WTC11 (cell line): ENCODE results near the gene UBE2J2. TPM values are rescaled to one million over a fixed set of nuclear protein-coding genes. Genes with fewer than 3 reads are reported as not detected.

ENCODE experiments used
- ATAC-seq: fragments of 200-7000 bp; cut with Tn5 transposase; 2 replicates; pipeline ENCODE4 v1.10.0; 2021; ENCODE audit warnings: mild to moderate bottlenecking, moderate library complexity
- CTCF ChIA-PET: fragments of 300-600 bp; sonication (Branson Sonifier 250); formaldehyde crosslinking; loops from one replicate; lab custom pipeline; 2021; ENCODE audit warnings: antibody characterized with exemption; lab: Charles Lee
- POLR2A ChIA-PET: fragments of 350-600 bp; sonication (Branson Sonifier 250); formaldehyde crosslinking; loops from one replicate; lab custom pipeline; 2021; ENCODE audit warnings: antibody characterized with exemption; lab: Charles Lee
- DNase-seq: peaks from one replicate; pipeline ENCODE4 v3.0.0; 2021; ENCODE audit warnings: low spot score
- H3K27ac Mint-ChIP-seq: 2 replicates; pipeline ENCODE4 v1.8.0; 2021; ENCODE audit warnings: mixed read lengths
- H3K27me3 Mint-ChIP-seq: 2 replicates; pipeline ENCODE4 v1.8.0; 2021; ENCODE audit warnings: low read depth, mild to moderate bottlenecking, moderate library complexity, mixed read lengths
- H3K36me3 Mint-ChIP-seq: 2 replicates; pipeline ENCODE4 v1.8.0; 2021; ENCODE audit warnings: mixed read lengths
- H3K4me1 Mint-ChIP-seq: 2 replicates; pipeline ENCODE4 v1.8.0; 2022; ENCODE audit warnings: mixed read lengths
- H3K4me3 Mint-ChIP-seq: 2 replicates; pipeline ENCODE4 v1.8.0; 2021; ENCODE audit warnings: mild to moderate bottlenecking, moderate library complexity, mixed read lengths
- H3K9me3 Mint-ChIP-seq: 2 replicates; pipeline ENCODE4 v1.8.0; 2021; ENCODE audit warnings: mixed read lengths
- AFF4 ChIP-seq: sonication (generic); formaldehyde crosslinking; IDR thresholded peaks from 2 replicates; pipeline ENCODE4 v1.8.1; 2023; ENCODE audit warnings: mild to moderate bottlenecking, missing genetic modification reagents, borderline replicate concordance
- E2F1 ChIP-seq: sonication (generic); formaldehyde crosslinking; IDR thresholded peaks from 2 replicates; pipeline ENCODE4 v1.8.0; 2022; ENCODE audit warnings: mild to moderate bottlenecking, missing genetic modification reagents
- E2F4 ChIP-seq: sonication (generic); formaldehyde crosslinking; IDR thresholded peaks from 2 replicates; pipeline ENCODE4 v1.8.1; 2022; ENCODE audit warnings: low read depth, mild to moderate bottlenecking, moderate library complexity, missing genetic modification reagents, borderline replicate concordance
- ESRRA ChIP-seq: sonication (generic); formaldehyde crosslinking; IDR thresholded peaks from 2 replicates; pipeline ENCODE4 v1.8.1; 2022; ENCODE audit warnings: mild to moderate bottlenecking, missing genetic modification reagents, borderline replicate concordance
- FOXK1 ChIP-seq: sonication (generic); formaldehyde crosslinking; IDR thresholded peaks from 2 replicates; pipeline ENCODE4 v1.8.0; 2022; ENCODE audit warnings: mild to moderate bottlenecking, moderate library complexity, missing genetic modification reagents
- GTF2I ChIP-seq: fragments of 250-450 bp; sonication (Bioruptor Pico); conservative IDR thresholded peaks from 2 replicates; pipeline ENCODE4 v1.4.0; 2021; ENCODE audit warnings: mild to moderate bottlenecking
- NR3C1 ChIP-seq: sonication (generic); formaldehyde crosslinking; conservative IDR thresholded peaks from 2 replicates; pipeline ENCODE4 v1.8.1; 2023; ENCODE audit warnings: low read depth, mild to moderate bottlenecking, missing genetic modification reagents
- SMAD4 ChIP-seq: sonication (generic); formaldehyde crosslinking; IDR thresholded peaks from 2 replicates; pipeline ENCODE4 v1.8.0; 2022; ENCODE audit warnings: mild to moderate bottlenecking, missing genetic modification reagents
- SOX15 ChIP-seq: fragments of 250-450 bp; sonication (Bioruptor Pico); IDR thresholded peaks from 2 replicates; pipeline ENCODE4 v1.9.0; 2021; ENCODE audit warnings: mild to moderate bottlenecking
- TEAD1 ChIP-seq: sonication (generic); formaldehyde crosslinking; IDR thresholded peaks from 2 replicates; pipeline ENCODE4 v1.8.0; 2022; ENCODE audit warnings: mild to moderate bottlenecking, missing genetic modification reagents
- ZNF232 ChIP-seq: sonication (generic); formaldehyde crosslinking; IDR thresholded peaks from 2 replicates; pipeline ENCODE4 v1.8.0; 2022; ENCODE audit warnings: mild to moderate bottlenecking, missing genetic modification reagents
- ZNF263 ChIP-seq: sonication (generic); formaldehyde crosslinking; IDR thresholded peaks from 2 replicates; pipeline ENCODE4 v1.8.1; 2022; ENCODE audit warnings: low read depth, mild to moderate bottlenecking, moderate library complexity, missing genetic modification reagents
- ZNF396 ChIP-seq: fragments of 250-450 bp; sonication (Bioruptor Pico); IDR thresholded peaks from 2 replicates; pipeline ENCODE4 v1.8.0; 2021; ENCODE audit warnings: mild to moderate bottlenecking, moderate library complexity, borderline replicate concordance
- ZNF671 ChIP-seq: fragments of 250-450 bp; sonication (Bioruptor Pico); IDR thresholded peaks from 2 replicates; pipeline ENCODE4 v1.8.0; 2021; ENCODE audit warnings: mild to moderate bottlenecking
- total RNA-seq: library from RNA; stranded (reverse); gene quantifications from 3 replicates; pipeline ENCODE4 v1.2.3, GENCODE V29; 2021
- TF ChIP-seq, protein P1 (sequence below): sonication (generic); formaldehyde crosslinking; IDR thresholded peaks from 2 replicates; pipeline ENCODE4 v1.8.1; 2023; ENCODE audit warnings: mild to moderate bottlenecking, missing genetic modification reagents
- TF ChIP-seq, protein P2 (sequence below): sonication (generic); formaldehyde crosslinking; IDR thresholded peaks from 2 replicates; pipeline ENCODE4 v1.8.1; 2022; ENCODE audit warnings: mild to moderate bottlenecking, moderate library complexity, missing genetic modification reagents

Gene UBE2J2
- total RNA-seq, 1 experiment from 2014 or later: 72.2 TPM

DNA sequence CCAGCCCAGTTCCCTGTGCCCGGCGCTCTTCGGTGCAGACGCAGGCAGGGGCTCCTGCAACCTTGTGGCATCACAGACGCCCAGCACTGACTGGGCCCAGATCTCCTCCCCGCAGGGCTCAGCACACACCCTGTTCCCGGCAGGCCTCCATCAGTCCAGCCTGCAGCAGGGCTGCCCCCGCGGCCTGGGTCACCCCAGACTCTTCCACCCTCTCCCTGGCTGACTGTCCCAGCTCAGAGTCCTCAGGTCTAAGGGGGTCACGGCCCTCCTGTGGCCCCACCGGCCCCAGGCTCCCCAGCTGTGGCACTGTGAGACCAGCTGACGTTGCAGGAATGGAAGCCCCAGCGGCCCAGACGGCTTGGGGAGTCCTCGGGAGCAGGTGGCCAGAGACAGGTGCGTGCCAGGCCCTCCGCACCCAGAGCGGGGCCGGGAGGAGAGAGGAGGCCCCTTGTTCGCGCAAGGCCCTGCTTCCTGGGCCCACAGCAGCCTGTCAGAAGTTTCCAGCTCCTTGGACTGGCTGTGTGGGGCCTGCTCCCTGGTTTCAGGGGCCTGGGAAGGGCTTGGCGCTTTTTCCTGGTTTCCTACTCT, 37.4 kb downstream of the UBE2J2 start:
- no peak overlapping the region for H3K27ac Mint-ChIP-seq
- CTCF ChIA-PET: interaction anchor here (0.8 to 2.3 kb wide), 4 partner anchors 11 to 115 kb away, joined by 3 to 9 read pairs (median 5); partner anchors contain the start of genes C1QTNF12 and UBE2J2
- ATAC-seq: no peak
- H3K9me3 Mint-ChIP-seq: peaks cover 3% of the 10 kb centered on the region; the same call in 1 of the 2 replicates
- no peak for DNase-seq
- H3K4me3 Mint-ChIP-seq: no peak overlapping the region
- H3K36me3 Mint-ChIP-seq: peaks cover 5% of the 10 kb centered on the region
- POLR2A ChIA-PET: no interaction called here
- no peaks in the 10 kb centered on the region for H3K27me3 Mint-ChIP-seq
- H3K4me1 Mint-ChIP-seq: peaks cover 3% of the 10 kb centered on the region
- TF ChIP-seq E2F1 (CRISPR knock-in tag): 0 out of 2 replicates have a peak, but pooled peaks have one; percentile 22
- no peak for TF ChIP-seq SOX15
- no peak for TF ChIP-seq AFF4 (CRISPR knock-in tag)
- TF ChIP-seq NR3C1 (CRISPR knock-in tag): no peak
- TF ChIP-seq ZNF671 (CRISPR knock-in tag): no peak
- TF ChIP-seq ZNF232 (CRISPR knock-in tag): no peak
- TF ChIP-seq ESRRA (CRISPR knock-in tag): 0 out of 2 replicates have a peak, but pooled peaks have one; percentile 10

- no peak for DNase-seq
- no peak overlapping the region for H3K4me3 Mint-ChIP-seq
- no peak for TF ChIP-seq FOXK1 (CRISPR knock-in tag)
- no peak for TF ChIP-seq SMAD4
- no peak for TF ChIP-seq E2F4
- TF ChIP-seq TEAD1: no peak
- TF ChIP-seq, protein P1, sequence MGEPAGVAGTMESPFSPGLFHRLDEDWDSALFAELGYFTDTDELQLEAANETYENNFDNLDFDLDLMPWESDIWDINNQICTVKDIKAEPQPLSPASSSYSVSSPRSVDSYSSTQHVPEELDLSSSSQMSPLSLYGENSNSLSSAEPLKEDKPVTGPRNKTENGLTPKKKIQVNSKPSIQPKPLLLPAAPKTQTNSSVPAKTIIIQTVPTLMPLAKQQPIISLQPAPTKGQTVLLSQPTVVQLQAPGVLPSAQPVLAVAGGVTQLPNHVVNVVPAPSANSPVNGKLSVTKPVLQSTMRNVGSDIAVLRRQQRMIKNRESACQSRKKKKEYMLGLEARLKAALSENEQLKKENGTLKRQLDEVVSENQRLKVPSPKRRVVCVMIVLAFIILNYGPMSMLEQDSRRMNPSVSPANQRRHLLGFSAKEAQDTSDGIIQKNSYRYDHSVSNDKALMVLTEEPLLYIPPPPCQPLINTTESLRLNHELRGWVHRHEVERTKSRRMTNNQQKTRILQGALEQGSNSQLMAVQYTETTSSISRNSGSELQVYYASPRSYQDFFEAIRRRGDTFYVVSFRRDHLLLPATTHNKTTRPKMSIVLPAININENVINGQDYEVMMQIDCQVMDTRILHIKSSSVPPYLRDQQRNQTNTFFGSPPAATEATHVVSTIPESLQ (CRISPR knock-in tag): no peak
- no peak for TF ChIP-seq GTF2I (CRISPR knock-in tag)
- no peak for TF ChIP-seq ZNF263 (CRISPR knock-in tag)
- TF ChIP-seq ZNF396 (CRISPR knock-in tag): no peak
- TF ChIP-seq, protein P2, sequence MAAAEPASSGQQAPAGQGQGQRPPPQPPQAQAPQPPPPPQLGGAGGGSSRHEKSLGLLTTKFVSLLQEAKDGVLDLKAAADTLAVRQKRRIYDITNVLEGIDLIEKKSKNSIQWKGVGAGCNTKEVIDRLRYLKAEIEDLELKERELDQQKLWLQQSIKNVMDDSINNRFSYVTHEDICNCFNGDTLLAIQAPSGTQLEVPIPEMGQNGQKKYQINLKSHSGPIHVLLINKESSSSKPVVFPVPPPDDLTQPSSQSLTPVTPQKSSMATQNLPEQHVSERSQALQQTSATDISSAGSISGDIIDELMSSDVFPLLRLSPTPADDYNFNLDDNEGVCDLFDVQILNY (CRISPR knock-in tag): no peak
- TF ChIP-seq, all 79 proteins: peak for 0
- CTCF ChIA-PET: no interaction called here
- Mint-ChIP-seq H3K9me3 (peaks cover 3% of the 10 kb centered on the region; the same call in 1 of the 2 replicates), H3K27me3 (no peaks in the 10 kb centered on the region), H3K36me3 (peaks cover 5% of the 10 kb centered on the region), H3K4me1 (peaks cover 10% of the 10 kb centered on the region), H3K27ac (no peak overlapping the region)
- POLR2A ChIA-PET: no interaction called here
- no peak for ATAC-seq
These were observed 38.5 kb downstream of the UBE2J2 start for GRCh38 chr1:1235016-1235744.
